IPS-NIHi11 (cell line): ENCODE results near the gene ZDHHC21.
A peak's percentile ranks its signal among the peaks of the same experiment; 100 is the strongest.

ENCODE experiments used
- DNase-seq: peaks from one replicate; pipeline ENCODE4 v3.0.0; 2012; ENCODE audit warnings: mixed read lengths, low spot score

The ZDHHC21 gene

GRCh38 chr9:14693251-14693861, at the start of gene ZDHHC21:
TSS of gene ZDHHC21 (minus strand) at chr9:14693432. CDS start at chr9:14674340, 19,092 bp downstream.
- peak; percentile 74 for DNase-seq

- no peak for DNase-seq
These were observed 48.1 kb upstream of the ZDHHC21 start for GRCh38 chr9:14741369-14741768.

GRCh38 chr9:14733133-14733532, 39.9 kb upstream of the ZDHHC21 start:
- DNase-seq = no peak

GRCh38 chr9:14731294-14731981, 38.2 kb upstream of the ZDHHC21 start:
- no peak for DNase-seq

- DNase-seq = no peak
These were observed 37.2 kb upstream of the ZDHHC21 start for GRCh38 chr9:14730461-14730898.

DNA sequence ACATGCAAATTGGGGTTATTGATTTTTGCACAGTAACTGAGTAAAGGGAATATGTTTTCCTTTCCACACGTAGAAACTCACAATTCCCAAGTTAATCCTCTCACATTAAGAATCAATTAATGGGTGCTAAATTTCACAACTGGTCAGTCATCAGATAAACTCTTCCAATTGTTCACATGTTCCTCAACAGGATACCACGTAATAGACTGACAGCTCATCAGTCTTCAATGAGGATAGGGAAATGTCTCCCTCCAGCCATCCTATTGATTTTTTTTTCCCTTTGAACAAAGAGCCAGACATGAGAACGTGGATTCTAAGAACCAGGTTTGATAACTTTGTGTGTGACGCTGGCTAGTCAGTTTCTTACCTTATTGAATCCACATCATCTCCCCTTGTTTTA, 30.1 kb upstream of the ZDHHC21 start:
- DNase-seq = no peak

DNA sequence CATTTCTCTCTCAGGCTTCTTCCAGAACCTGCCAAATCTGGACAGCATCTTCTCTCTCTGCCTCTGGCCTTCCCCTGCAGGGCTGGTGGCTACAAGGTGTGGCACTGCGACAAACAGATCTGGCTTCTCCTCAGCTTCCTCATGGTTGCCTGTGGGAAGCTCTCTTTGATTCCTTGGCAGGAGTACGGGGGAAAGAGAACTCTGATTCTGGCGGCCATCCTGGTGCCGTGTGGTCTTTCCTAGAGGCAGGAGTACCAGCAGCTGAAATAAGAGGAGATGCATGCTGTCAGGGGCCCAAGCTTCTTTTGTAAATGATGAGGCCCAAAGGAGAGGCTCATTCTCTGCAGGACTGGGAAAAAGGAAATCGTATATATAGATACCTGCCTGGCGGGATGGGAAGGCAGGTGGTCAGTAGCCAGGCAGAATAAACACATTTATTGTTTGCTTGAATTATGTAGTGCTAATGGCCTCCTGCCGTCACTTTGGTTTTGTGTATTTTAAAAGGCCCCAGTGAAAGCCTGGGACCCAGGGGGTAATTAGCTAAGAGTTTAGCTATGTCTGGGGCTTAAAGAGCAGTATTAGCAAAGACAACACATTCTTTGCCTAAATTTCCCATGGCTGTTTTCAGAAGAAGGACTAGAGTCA, 29.3 kb upstream of the ZDHHC21 start, which contains the start of gene CER1:
TSS of gene CER1 (minus strand) at position 343 of the 645 bp plus-strand sequence. CDS start at position 282, 61 bp downstream.
- peak; percentile 42 for DNase-seq

GRCh38 chr9:14719231-14719923, 26.1 kb upstream of the ZDHHC21 start:
- no peak for DNase-seq

- DNase-seq = no peak
These were observed 21.9 kb upstream of the ZDHHC21 start for GRCh38 chr9:14715102-14715501.

DNA sequence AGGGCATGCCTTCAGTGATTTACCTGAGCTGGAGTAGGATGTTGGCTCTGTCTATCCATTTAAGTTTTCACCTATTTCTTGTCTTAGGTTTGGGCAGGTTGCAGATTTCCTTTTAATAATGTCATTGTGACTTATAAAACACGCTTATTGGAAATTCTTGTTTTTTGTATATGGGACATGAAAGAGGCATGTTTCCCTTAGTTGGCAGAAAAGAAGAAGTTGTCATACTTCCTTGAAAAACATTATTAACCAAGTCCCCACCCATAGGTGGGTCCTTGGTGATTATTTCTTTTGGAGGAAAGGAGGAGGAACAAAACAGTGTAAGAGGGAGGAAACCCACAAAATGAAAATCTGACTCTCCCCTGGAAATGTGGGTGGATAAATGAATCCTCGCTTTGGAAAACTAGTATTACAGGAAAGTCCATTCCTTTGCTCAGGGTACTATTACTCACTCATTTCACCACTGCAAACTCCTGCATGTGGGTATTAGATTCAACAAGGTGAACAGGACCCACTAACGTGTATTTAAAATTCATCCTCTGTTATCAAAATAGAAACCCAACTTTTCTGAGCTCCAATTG, 20.0 kb upstream of the ZDHHC21 start:
- DNase-seq = no peak

DNA sequence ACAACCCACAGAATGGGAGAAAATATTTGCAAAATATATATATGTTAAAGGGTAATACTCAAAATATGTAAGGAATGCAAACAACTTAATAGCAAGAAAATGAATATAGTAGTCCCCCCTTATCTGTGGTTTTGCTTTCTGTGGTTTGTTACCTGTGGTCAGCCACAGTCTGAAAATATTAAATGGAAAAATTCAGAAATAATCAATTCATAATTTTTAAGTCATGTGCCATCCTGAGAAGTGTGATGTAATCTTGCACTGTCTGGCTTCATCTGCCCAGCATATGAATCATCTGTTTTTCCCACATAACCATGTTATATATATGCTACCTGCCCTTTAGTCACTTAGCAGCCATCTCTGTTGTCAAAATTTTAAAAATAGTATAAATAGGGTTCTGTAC, 17.6 kb upstream of the ZDHHC21 start:
- DNase-seq = no peak

- DNase-seq = no peak
These were observed 13.4 kb upstream of the ZDHHC21 start for GRCh38 chr9:14706530-14707140.

GRCh38 chr9:14705079-14705478, 11.8 kb upstream of the ZDHHC21 start:
- no peak for DNase-seq

DNA sequence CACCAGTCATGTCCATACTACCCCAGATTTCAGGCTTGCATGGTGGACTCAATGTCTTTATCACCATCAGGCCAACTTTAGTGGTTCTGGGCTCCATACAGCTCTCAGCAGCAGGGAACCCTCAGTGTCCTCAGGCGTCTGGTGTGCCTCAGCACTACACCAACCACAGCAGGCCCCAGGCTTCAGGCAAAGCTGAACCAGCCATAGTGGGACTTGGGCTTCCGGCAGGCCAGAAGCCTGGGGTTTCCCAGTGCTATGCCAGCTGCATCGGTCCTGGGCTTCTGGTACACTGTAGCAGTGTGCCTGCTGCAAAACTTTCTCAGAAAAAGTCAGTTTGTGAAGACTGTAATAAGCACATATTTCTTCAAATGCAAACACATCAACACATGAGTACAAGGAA, 11.0 kb upstream of the ZDHHC21 start:
- no peak for DNase-seq

GRCh38 chr9:14702200-14702720, 9.0 kb upstream of the ZDHHC21 start:
- DNase-seq = no peak

GRCh38 chr9:14692470-14693250, 572 bp downstream of the ZDHHC21 start:
- peak; percentile 3 for DNase-seq

DNA sequence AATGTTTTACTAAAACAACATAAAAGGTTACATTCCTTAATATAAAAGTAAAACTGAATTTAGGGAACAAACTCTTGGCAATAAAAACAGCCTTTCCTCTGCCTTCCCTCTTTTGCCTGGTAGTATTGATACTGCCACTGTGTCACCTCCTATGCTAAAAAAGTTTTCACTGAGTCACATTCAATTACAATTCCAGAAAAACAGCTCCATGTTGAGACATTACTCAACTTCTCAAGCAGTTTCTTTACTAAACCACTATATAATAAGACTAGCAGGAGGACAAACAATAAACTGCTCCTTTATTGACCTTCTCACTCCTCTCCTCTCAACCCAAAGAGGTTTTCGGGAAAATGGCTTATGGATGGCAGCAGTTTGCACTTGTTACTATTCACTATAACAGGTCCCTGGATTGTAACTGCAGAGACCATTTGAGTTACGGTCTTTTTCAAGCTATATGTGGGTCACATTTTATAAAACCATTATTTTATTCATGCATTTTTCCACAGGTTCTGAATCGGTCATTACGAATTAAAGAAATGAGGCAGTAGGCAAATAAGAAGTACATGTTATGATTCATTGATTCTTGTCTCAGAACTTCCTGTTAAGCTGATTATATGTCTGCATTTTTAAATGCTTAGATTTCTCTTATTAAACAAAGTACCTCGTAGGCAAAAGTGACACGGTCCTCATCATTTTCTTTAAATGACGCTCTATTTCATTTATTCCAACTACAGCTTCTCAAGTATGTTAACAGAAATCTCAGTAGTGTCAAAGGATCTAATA, 2.1 kb downstream of the ZDHHC21 start:
- no peak for DNase-seq

DNA sequence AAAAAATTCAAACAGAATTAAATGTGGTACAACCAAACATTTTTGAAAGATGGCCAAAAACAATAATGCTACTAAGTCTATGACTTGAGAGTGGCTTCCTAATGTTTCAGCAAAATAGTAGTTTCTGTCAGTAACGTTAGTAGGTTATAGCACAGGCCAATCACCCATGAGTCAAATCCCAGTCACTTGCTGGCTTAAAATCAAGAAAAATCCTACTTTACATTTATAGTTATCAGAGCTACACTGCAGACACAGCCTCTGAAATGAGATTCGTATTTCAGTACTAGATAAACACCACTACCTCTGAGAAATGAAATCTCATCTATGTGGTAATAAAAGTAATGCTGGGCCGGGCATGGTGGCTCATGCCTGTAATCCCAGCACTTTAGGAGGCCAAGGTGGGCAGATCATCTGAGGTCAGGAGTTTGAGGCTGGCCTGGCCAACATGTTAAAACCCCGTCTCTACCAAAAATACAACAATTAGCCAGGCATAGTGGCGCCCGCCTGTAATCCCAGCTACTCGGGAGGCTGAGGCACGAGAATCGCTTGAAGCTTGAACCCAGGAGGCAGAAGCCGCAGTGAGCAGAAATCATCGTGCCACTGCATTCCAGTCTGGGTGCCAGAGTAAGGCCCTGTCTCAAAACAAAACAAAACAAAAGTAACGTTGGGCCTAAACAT, 6.1 kb downstream of the ZDHHC21 start:
- DNase-seq = no peak

GRCh38 chr9:14686168-14686567, 7.1 kb downstream of the ZDHHC21 start:
- DNase-seq = no peak
